ENCODE results near the gene INCA1.

GRCh38 chr17:5034063-5034462, 36.7 kb upstream of the INCA1 start:
- TF ChIP-seq SIN3A (conservative IDR thresholded peaks at IDR 0.05 in 1 of 2, IDR thresholded peaks at IDR 0.05 in 1 of 2; ENCODE audit: low read depth in 1 of 2, low read length in 2 of 2) (no peak), CTCF (IDR thresholded peaks at IDR 0.05; ENCODE audit: control extremely low read depth in 1 of 3, insufficient read depth in 1 of 3, low read depth in 1 of 3, low read length in 3 of 3) (no peak), FOSL1 (IDR thresholded peaks at IDR 0.05; ENCODE audit: insufficient read depth, low read depth, low read length) (no peak), POLR2A (IDR thresholded peaks at IDR 0.05; ENCODE audit: control extremely low read depth in 1 of 2, low read depth in 2 of 2, low read length in 2 of 2) (no peak), POLR2AphosphoS5 (IDR thresholded peaks at IDR 0.05; ENCODE audit: low read depth, low read length) (no peak), TBP (IDR thresholded peaks at IDR 0.05; ENCODE audit: low read depth, low read length) (no peak), EP300 (IDR thresholded peaks at IDR 0.05; ENCODE audit: borderline replicate concordance in 1 of 2, low read depth in 2 of 2, low read length in 2 of 2) (no peak), NRF1 (IDR thresholded peaks at IDR 0.05; ENCODE audit: low read depth, low read length) (no peak), JUND (IDR thresholded peaks at IDR 0.05; ENCODE audit: low read length) (no peak), CHD2 (IDR thresholded peaks at IDR 0.05; ENCODE audit: low read length) (no peak)

Data from H1 (cell line).